H9 (cell line): ENCODE results near the gene OR11H7. TPM values are rescaled to one million over a fixed set of nuclear protein-coding genes. Genes with fewer than 3 reads are reported as not detected.

Source experiments
- DNase-seq: peaks from one replicate; pipeline ENCODE4 v3.0.0-alpha.2; 2017
- H2AFZ ChIP-seq: one replicate; pipeline ENCODE4 v1.6.1; 2013; ENCODE audit warnings: mild to moderate bottlenecking, low read length, control low read depth, moderate library complexity
- H2AK5ac ChIP-seq: 2 replicates; pipeline ENCODE4 v1.6.1; 2013; ENCODE audit warnings: low read length, control low read depth, mixed read lengths; ENCODE audit not compliant: insufficient read length
- H2BK120ac ChIP-seq: one replicate; pipeline ENCODE4 v1.6.1; 2013; ENCODE audit warnings: low read depth, mild to moderate bottlenecking, low read length, control low read depth, inconsistent platforms; ENCODE audit not compliant: poor library complexity, severe bottlenecking
- H2BK12ac ChIP-seq: 2 replicates; pipeline ENCODE4 v1.6.1; 2013; ENCODE audit warnings: low read length, control low read depth, mixed read lengths, low read depth; ENCODE audit not compliant: insufficient read length
- H2BK15ac ChIP-seq: 2 replicates; pipeline ENCODE4 v1.6.1; 2013; ENCODE audit warnings: low read depth, low read length, control low read depth
- H2BK20ac ChIP-seq: one replicate; pipeline ENCODE4 v1.6.1; 2013; ENCODE audit warnings: low read depth, mild to moderate bottlenecking, low read length, control low read depth, inconsistent platforms; ENCODE audit not compliant: poor library complexity, severe bottlenecking
- H2BK5ac ChIP-seq: 2 replicates; pipeline ENCODE4 v1.6.1; 2013; ENCODE audit warnings: low read length, control low read depth, mixed read lengths; ENCODE audit not compliant: insufficient read length
- H3K14ac ChIP-seq: 2 replicates; pipeline ENCODE4 v1.6.1; 2013; ENCODE audit warnings: low read length, control low read depth; ENCODE audit not compliant: insufficient read depth
- H3K18ac ChIP-seq: 2 replicates; pipeline ENCODE4 v1.6.1; 2013; ENCODE audit warnings: low read depth, mild to moderate bottlenecking, mixed read lengths, low read length, control low read depth; ENCODE audit not compliant: insufficient read length
- H3K23ac ChIP-seq: 2 replicates; pipeline ENCODE4 v1.6.1; 2013; ENCODE audit warnings: low read length, control low read depth, mixed read lengths, low read depth; ENCODE audit not compliant: insufficient read length
- H3K23me2 ChIP-seq: 2 replicates; pipeline ENCODE4 v1.6.1; 2013; ENCODE audit warnings: low read depth, mild to moderate bottlenecking, mixed read lengths, low read length, control low read depth; ENCODE audit not compliant: insufficient read length, poor library complexity, severe bottlenecking
- H3K27ac ChIP-seq: 2 replicates; pipeline ENCODE4 v1.5.1; 2013; ENCODE audit warnings: low read length, control low read depth, mixed read lengths, low read depth; ENCODE audit not compliant: insufficient read length
- H3K27me3 ChIP-seq: 2 replicates; pipeline ENCODE4 v1.6.1; 2013; ENCODE audit warnings: low read length, control low read depth, inconsistent platforms; ENCODE audit not compliant: insufficient read depth
- H3K4ac ChIP-seq: 2 replicates; pipeline ENCODE4 v1.6.1; 2013; ENCODE audit warnings: low read depth, mild to moderate bottlenecking, control low read depth, inconsistent platforms, low read length, moderate library complexity
- H3K4me1 ChIP-seq: 2 replicates; pipeline ENCODE4 v1.6.1; 2013; ENCODE audit warnings: low read length, control low read depth, inconsistent platforms; ENCODE audit not compliant: insufficient read depth
- H3K4me2 ChIP-seq: 2 replicates; pipeline ENCODE4 v1.6.1; 2013; ENCODE audit warnings: low read length, control low read depth, mixed read lengths; ENCODE audit not compliant: insufficient read length, insufficient read depth
- H3K56ac ChIP-seq: 2 replicates; pipeline ENCODE4 v1.6.1; 2013; ENCODE audit warnings: low read depth, mild to moderate bottlenecking, mixed read lengths, low read length, control low read depth; ENCODE audit not compliant: insufficient read length
- H3K79me1 ChIP-seq: 2 replicates; pipeline ENCODE4 v1.6.1; 2013; ENCODE audit warnings: low read depth, mild to moderate bottlenecking, moderate library complexity, low read length, control low read depth, inconsistent platforms; ENCODE audit not compliant: insufficient read depth, poor library complexity, severe bottlenecking
- H3K79me2 ChIP-seq: 2 replicates; pipeline ENCODE4 v1.6.1; 2013; ENCODE audit warnings: low read length, control low read depth, inconsistent platforms; ENCODE audit not compliant: insufficient read depth
- H3K9ac ChIP-seq: 2 replicates; pipeline ENCODE4 v1.6.1; 2013; ENCODE audit warnings: low read length, control low read depth, mixed read lengths; ENCODE audit not compliant: insufficient read length; ENCODE audit errors: extremely low read depth
- H3K9me3 ChIP-seq: one replicate; pipeline ENCODE4 v1.6.1; 2013; ENCODE audit warnings: low read depth, low read length, inconsistent platforms; ENCODE audit not compliant: control insufficient read depth
- H3T11ph ChIP-seq: one replicate; pipeline ENCODE4 v1.6.1; 2013; ENCODE audit warnings: mild to moderate bottlenecking, low read length, control low read depth, inconsistent platforms
- H4K20me1 ChIP-seq: one replicate; pipeline ENCODE4 v1.6.1; 2013; ENCODE audit not compliant: control insufficient read depth, insufficient read length, insufficient read depth
- H4K5ac ChIP-seq: 2 replicates; pipeline ENCODE4 v1.6.1; 2013; ENCODE audit warnings: low read depth, mild to moderate bottlenecking, mixed read lengths, low read length, control low read depth; ENCODE audit not compliant: insufficient read length
- H4K8ac ChIP-seq: replicated peaks from 2 replicates; pipeline ENCODE4 v1.6.1; 2013; ENCODE audit warnings: low read length, control low read depth, mixed read lengths, low read depth; ENCODE audit not compliant: insufficient read length
- H4K91ac ChIP-seq: 2 replicates; pipeline ENCODE4 v1.6.1; 2013; ENCODE audit warnings: low read depth, mild to moderate bottlenecking, moderate library complexity, mixed read lengths, low read length, control low read depth; ENCODE audit not compliant: insufficient read length
- H3K27ac Mint-ChIP-seq, 3 experiments: 2 replicates in 2 of 3; 3 replicates in 1 of 3; pipeline ENCODE4 v1.8.0; 2020 to 2021; ENCODE audit warnings: mixed read lengths in 3 of 3, mild to moderate bottlenecking in 1 of 3, moderate library complexity in 1 of 3
- H3K27me3 Mint-ChIP-seq: 2 replicates; pipeline ENCODE4 v1.8.0; 2021; ENCODE audit warnings: low read depth, mild to moderate bottlenecking, moderate library complexity, mixed read lengths
- H3K36me3 Mint-ChIP-seq, 3 experiments: 2 replicates in 2 of 3; 3 replicates in 1 of 3; pipeline ENCODE4 v1.8.0; 2020 to 2021; ENCODE audit warnings: low read depth in 3 of 3, mixed read lengths in 3 of 3; ENCODE audit not compliant: insufficient read depth in 1 of 3
- H3K4me1 Mint-ChIP-seq, 2 experiments: 2 replicates each; pipeline ENCODE4 v1.8.0; 2020; ENCODE audit warnings: mixed read lengths in 2 of 2
- H3K4me3 Mint-ChIP-seq, 2 experiments: 2 replicates in 1 of 2; 3 replicates in 1 of 2; pipeline ENCODE4 v1.8.0; 2020 to 2021; ENCODE audit warnings: mild to moderate bottlenecking in 2 of 2, mixed read lengths in 2 of 2, moderate library complexity in 1 of 2
- H3K9me3 Mint-ChIP-seq, 2 experiments: 2 replicates in 1 of 2; 3 replicates in 1 of 2; pipeline ENCODE4 v1.8.0; 2020; ENCODE audit warnings: mild to moderate bottlenecking in 2 of 2, mixed read lengths in 2 of 2, moderate library complexity in 1 of 2
- WGBS: extraction: QIAGEN DNeasy Blood & Tissue Kit; methylation state at CpG from one replicate; pipeline ENCODE4 v1.1.7; 2013; ENCODE audit warnings: missing lambda C conversion rate, low lambda C conversion rate, mixed read lengths; ENCODE audit not compliant: insufficient read length; ENCODE audit errors: extremely low coverage; 5-methylcytosine and 5-hydroxymethylcytosine counted together
- total RNA-seq: library from RNA; stranded (reverse); gene quantifications from 2 replicates; pipeline ENCODE4 v1.2.1, GENCODE V29; 2021
- TF ChIP-seq, protein P1 (sequence below): fragments of 200-600 bp; sonication (generic); conservative IDR thresholded peaks from 3 replicates; pipeline ENCODE4 v1.8.0; 2021; ENCODE audit warnings: antibody characterized with exemption, mild to moderate bottlenecking

OR11H7 gene
- total RNA-seq, 1 experiment from 2014 or later, result not detected

- H4K20me1 ChIP-seq, result no peaks in the 10 kb centered on the region
- no peak overlapping the region for H3K14ac ChIP-seq
- no peaks in the 10 kb centered on the region for H3K4me1 ChIP-seq
- TF ChIP-seq, protein P1, sequence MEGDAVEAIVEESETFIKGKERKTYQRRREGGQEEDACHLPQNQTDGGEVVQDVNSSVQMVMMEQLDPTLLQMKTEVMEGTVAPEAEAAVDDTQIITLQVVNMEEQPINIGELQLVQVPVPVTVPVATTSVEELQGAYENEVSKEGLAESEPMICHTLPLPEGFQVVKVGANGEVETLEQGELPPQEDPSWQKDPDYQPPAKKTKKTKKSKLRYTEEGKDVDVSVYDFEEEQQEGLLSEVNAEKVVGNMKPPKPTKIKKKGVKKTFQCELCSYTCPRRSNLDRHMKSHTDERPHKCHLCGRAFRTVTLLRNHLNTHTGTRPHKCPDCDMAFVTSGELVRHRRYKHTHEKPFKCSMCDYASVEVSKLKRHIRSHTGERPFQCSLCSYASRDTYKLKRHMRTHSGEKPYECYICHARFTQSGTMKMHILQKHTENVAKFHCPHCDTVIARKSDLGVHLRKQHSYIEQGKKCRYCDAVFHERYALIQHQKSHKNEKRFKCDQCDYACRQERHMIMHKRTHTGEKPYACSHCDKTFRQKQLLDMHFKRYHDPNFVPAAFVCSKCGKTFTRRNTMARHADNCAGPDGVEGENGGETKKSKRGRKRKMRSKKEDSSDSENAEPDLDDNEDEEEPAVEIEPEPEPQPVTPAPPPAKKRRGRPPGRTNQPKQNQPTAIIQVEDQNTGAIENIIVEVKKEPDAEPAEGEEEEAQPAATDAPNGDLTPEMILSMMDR, result no peak
- DNase-seq, result no peak
- no peaks in the 10 kb centered on the region for H3K79me2 ChIP-seq
- H4K5ac ChIP-seq, result no peak overlapping the region
- no peak overlapping the region for H2AFZ ChIP-seq
- Mint-ChIP-seq H3K27me3 (no peaks in the 10 kb centered on the region; the same call in 1 of the 2 replicates), H3K9me3 (peaks cover 91 to 94% of the 10 kb centered on the region in 2 experiments), H3K36me3 (peaks cover 0 to 39% (median 9%) of the 10 kb centered on the region in 3 experiments; a peak in 6 of 7 replicates), H3K27ac (no peak overlapping the region), H3K4me3 (no peak overlapping the region), H3K4me1 (no peaks in the 10 kb centered on the region)
- H3K23me2 ChIP-seq, result no peaks in the 10 kb centered on the region
- peaks cover 65% of the 10 kb centered on the region for H3K9me3 ChIP-seq
- no peak overlapping the region for H3K9ac ChIP-seq
- no peak overlapping the region for H3K27ac ChIP-seq
- H3K4ac ChIP-seq, result no peak overlapping the region
- H2BK5ac ChIP-seq, result no peak overlapping the region
- no peak overlapping the region for H2AK5ac ChIP-seq
- H3K27me3 ChIP-seq, result no peaks in the 10 kb centered on the region; the same call in 1 of the 2 replicates
- WGBS, result no CpG with 5 or more reads among the region's 2 CpGs
- H3K79me1 ChIP-seq, result no peaks in the 10 kb centered on the region
- no peak overlapping the region for H3K18ac ChIP-seq
- H3K4me2 ChIP-seq, result no peak overlapping the region
- no peak overlapping the region for H2BK15ac ChIP-seq
- H4K91ac ChIP-seq, result no peak overlapping the region
- H3K23ac ChIP-seq, result no peak overlapping the region
- no peak overlapping the region for H2BK12ac ChIP-seq
- no peak overlapping the region for H2BK120ac ChIP-seq
- no peak overlapping the region for H3T11ph ChIP-seq
- H2BK20ac ChIP-seq, result no peak overlapping the region
- H3K56ac ChIP-seq, result no peak overlapping the region
- no peak overlapping the region for H4K8ac ChIP-seq
Measured at GRCh38 chr14:20179880-20180279, 48.9 kb upstream of the OR11H7 start.
